Islet precursor cell (in vitro differentiated cells): ENCODE results near the gene SELPLG.
A peak's percentile ranks its signal among the peaks of the same experiment; 100 is the strongest.
"Not testable (repeated sequence)": the region's sequence is repeated elsewhere in the genome, so short reads cannot be mapped to it uniquely, and the experiment has no call there.

Experiments
- DNase-seq: peaks from one replicate; pipeline ENCODE4 v3.0.0-alpha.2; 2018

The SELPLG gene

GRCh38 chr12:108633534-108634248, at the start of gene SELPLG:
Gene SELPLG (minus strand): TSS chr12:108633894. CDS start chr12:108624307, 9,587 bp downstream.
- DNase-seq: no peak

DNA sequence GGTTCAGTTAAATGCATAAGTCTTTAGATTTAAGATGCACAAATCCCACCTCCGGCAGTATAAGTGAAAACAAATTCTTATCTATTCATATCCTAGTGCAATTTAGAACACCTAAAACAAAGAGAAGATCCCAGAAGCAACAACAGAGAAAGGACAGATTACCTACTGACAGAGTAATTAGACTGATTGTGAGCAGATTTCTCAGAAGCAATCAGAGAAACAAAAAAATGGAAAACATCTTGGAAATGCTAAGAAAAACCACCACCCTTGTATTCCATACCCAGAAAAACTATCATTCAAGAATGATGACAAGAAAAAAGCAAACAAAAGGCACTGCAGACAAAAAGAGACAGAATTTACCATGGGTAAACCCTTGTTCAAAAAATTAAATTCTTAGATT, 47.6 kb upstream of the SELPLG start:
- no peak for DNase-seq

- no peak for DNase-seq
Observed at GRCh38 chr12:108679106-108679681, 45.5 kb upstream of the SELPLG start.

GRCh38 chr12:108678104-108678730, 44.5 kb upstream of the SELPLG start:
- no peak for DNase-seq

DNA sequence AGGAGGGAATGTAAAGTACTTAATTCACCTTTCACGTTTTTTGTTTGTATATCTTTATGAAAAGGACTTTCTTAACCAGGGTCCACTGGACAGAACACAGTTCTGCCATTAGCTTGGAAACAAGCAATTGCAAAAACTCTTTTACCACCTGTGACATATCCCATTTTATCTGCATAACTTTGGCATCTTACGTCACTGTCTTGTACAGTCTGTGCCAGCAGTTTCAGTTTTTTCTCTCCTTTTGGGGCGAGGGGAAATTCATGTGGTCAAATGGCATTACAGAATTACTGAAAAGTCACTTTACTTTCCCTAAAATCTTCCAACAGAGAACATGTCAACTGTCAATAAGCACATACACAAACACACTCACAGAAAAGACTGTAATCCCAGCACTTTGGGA, 43.7 kb upstream of the SELPLG start:
- DNase-seq: no peak

GRCh38 chr12:108676707-108677106, 43.0 kb upstream of the SELPLG start:
- DNase-seq: no peak

DNA sequence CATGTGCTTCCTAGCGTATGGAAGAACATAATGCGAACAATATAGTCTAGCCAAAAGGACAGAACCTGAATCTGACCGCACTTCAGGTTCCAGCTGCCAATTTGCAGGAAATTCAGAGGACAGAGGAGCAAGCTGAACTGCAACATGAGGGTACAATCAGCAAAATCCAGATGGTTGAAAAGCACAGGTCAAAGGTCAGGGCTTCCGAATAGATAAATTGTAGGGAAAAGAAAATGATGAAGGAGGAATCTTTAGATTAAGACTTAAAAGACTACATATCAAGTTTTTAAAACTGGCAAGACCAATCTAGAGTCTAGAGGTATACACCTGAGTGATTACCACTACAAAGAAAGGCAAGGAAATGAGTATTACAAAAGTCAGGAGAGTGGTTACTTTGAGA, 42.1 kb upstream of the SELPLG start:
- no peak for DNase-seq

- no peak for DNase-seq
Observed at GRCh38 chr12:108672054-108672453, 38.4 kb upstream of the SELPLG start.

DNA sequence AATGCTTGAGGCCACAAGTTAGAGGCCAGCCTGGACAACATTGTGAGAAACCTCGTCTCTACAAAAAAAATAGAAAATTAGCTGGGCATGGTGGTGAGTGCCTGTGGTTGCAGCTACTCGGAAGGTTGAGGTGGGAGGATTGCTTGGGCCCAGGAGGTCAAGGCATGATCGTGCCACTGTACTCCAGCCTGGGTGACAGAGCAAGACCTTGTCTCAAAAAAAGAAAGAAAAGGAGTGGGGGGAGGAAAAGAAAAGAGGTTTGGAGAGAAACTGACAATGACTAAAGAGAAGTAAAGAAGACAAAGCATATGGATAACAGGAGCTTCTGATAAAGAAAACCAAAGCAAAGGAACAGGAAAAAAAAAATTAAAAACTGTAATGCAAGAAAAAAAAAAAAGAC, 37.4 kb upstream of the SELPLG start:
- no peak for DNase-seq

DNA sequence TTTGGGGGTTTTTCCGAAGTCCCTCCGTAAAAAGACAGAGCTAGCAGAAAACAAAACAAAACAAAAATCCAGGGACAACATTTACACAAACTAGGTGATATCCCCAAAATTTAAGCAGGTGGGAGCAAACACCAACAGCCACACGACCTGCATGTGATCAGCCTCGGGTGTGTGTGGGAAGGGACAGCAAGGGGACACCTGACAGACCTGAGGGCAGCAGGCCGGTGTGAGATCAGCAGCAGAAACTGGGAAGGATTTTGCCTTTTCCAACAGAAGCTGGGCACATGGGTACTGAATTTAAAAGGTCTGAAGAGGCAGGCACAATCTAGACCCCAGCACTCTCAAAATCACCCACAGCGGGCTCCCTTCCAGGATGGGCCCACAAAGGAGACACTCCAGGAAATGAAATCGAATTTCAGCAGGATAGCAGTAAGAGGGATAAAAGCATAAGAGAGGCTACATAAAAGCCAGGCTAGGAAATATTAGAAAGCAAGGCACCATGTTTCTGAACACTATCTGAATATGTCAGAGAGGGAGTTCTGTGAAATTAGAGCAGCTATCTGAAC, 36.5 kb upstream of the SELPLG start:
- no peak for DNase-seq

- DNase-seq: no peak
Observed at GRCh38 chr12:108668542-108668941, 34.8 kb upstream of the SELPLG start.

- DNase-seq: no peak
Observed at GRCh38 chr12:108668063-108668462, 34.4 kb upstream of the SELPLG start.

DNA sequence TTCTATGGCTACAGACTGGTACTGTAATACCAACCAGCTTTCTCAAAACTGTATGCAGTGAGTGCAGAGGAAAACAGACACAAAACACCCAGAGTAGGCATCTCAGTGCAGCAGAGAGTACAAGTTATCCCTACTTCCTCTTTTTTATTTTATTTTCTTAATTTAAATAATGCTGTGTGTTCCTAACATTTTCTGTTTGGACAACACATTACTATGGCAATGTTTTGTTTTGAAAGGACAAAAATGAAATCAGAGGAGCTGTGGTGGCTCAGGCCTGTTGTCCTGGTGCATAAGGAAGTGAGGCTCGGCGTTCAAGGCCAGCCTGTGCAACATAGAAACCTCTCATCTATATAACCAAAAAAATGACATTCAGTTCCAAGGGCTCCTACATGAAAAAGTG, 33.7 kb upstream of the SELPLG start:
- DNase-seq: no peak

GRCh38 chr12:108666401-108666881, 32.7 kb upstream of the SELPLG start:
- DNase-seq: no peak

- DNase-seq: no peak
Observed at GRCh38 chr12:108665608-108666202, 32.0 kb upstream of the SELPLG start.

DNA sequence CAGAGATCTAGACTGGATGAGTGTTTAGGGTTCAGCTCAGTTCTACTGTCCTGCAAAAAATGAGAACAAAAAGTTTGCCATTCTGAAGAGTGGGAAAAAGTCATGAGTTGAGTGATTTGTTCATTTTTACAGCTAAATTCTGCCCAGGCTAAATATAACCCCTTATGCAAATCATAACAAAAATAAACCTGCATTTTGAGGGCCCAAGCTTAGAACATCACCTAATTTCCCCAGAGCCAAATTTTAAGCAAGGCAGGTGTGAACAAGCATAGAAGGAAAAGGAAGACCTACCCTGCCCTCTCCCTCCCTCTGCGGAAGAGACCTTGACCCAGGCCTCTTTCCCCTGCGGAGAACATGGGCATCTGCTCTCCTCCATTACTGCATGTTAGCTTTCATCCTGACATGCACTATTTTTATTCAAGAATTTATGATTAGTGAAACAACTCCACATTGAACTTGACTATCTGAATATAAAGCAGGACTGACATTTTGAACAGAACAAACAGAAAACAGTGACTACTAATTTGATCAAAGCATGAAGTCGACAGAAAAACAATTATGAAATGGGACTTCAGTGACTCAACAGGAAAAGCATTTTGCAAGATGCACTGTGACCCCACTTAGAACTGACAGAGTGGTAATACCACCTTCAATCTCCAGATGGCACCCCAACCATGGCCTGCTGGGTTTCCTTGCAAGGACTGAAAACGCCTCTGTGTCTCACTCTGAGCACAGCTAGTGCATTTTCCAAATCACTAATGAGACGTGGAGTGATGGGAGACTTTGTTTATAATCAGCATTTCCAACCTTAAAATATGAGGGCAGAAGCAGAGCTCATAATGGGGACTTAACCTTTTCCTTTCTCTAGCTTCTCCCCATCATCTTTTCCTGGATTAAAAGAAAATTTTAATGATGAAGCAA, 30.9 kb upstream of the SELPLG start:
- peak; percentile 97 for DNase-seq

GRCh38 chr12:108663324-108664015, 29.8 kb upstream of the SELPLG start:
- no peak for DNase-seq

- not testable (repeated sequence) for DNase-seq
Observed at GRCh38 chr12:108658115-108658514, 24.4 kb upstream of the SELPLG start.

DNA sequence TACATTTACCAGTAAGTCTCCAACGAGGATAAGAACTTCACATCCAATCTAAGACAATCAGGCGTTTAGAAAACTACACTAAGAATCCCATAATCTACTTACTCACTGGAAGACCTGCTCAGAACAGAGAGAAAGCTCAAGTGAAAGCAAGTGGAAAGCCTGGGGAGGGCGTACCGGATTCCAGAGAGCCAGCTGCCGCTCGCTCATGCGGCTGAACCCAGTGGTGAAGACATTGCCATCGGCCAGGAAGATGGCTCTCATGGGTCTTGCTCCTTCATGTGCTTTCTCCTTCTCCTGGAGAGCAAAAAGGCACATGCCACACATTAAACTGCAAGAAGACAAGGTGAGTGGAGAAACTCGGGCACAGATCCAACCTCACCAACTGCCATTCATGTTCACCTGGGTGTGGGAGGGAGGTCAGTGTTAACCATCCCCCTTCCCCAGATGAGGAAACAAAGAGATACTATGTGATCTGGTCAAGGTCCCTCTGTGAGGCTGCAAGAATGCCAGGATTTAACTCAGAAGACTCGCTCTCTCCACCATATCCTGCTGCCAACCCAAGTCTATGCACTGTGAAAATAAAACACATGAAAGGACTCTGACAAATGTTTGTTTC, 23.5 kb upstream of the SELPLG start:
- DNase-seq: no peak

DNA sequence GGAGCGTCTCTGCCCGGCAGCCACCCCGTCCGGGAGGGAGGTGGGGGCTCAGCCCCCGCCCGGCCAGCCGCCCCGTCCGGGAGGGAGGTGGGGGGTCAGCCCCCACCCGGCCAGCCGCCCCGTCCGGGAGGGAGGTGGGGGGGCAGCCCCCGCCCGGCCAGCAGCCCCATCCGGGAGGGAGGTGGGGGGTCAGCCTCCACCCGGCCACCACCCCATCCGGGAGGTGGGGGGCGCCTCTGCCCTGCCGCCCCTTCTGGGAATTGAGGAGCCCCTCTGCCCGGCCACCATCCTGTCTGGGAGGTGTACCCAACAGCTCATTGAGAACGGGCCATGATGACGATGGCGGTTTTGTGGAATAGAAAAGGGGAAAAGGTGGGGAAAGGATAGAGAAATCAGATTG, 22.6 kb upstream of the SELPLG start:
- not testable (repeated sequence) for DNase-seq

DNA sequence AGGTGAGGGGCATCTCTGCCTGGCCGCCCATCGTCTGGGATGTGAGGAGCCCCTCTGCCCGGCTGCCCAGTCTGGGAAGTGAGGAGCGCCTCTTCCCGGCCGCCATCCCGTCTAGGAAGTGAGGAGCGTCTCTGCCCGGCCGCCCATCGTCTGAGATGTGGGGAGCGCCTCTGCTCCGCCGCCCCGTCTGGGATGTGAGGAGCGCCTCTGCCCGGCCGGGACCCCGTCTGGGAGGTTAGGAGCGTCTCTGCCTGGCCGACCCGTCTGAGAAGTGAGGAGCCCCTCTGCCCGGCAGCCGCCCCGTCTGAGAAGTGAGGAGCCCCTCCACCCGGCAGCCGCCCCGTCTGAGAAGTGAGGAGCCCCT, 22.1 kb upstream of the SELPLG start:
- not testable (repeated sequence) for DNase-seq
